NCI-H1048 (cell line): ENCODE measurements around the gene UCP2.

Experiments used
- DNase-seq: peaks from one replicate; lab custom pipeline; 2025; lab: John Stamatoyannopoulos, UW

The UCP2 gene

DNA sequence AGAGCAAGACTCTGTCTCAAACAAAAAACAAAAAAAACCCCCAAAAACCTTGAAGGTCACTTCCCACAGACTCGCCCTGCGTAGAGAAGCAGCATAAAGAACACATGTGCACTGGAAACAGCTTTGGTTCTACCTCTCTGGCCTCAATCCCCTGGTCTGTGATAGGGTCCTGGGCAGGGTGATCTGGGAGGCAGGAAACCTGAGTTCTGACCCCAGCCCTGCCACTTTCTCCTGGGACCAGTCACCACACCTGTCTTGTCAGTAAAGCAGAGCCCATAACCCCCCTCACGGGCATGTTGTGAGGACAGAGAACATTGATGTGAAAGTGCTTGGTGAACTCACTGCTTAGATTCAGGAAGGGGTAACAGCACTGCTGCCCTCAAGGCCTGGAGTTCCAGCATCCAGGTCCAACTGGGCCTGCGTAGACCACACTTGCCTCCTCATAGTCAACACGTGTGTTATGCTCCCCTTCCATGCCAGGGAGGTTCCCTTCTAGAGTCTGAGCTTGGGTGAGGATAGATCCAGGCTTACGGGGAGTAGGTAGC, 11.4 kb downstream of the UCP2 start:
- no peak for DNase-seq

DNA sequence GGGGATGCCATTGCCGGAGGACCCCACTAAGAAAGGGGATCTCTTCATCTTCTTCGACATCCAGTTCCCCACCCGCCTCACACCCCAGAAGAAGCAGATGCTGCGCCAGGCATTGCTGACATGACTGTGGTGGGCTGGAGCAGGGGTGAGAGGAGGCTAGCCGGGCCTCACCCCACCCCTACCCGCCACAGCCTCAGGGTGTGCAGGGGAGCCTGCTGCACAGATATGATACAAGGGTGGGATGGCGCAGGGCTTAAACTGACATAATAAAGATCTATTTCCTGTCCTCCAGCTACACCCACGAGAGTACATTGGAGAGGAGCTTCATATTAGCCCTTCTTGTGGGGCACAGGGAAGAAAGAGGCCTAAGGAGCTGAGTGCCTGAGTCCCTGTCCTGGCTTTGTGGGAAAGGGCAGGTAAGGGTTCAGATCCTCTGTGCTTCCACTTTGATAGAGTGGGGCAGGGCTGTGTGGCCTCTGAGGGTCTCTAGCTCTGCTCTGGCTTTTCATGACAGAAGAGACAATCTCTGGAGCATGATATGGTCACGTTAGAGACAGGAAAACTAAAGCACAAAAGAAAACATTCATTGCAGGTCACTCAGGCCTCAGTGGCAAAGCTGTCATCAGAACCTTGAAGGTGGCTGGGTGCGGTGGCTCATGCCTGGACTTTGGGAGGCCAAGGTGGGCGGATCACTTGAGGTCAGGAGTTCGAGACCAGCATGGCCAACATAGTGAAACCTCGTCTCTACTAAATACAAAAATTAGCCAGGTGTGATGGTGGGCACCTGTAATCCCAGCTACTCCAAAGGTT, 12.4 kb downstream of the UCP2 start:
- DNase-seq = no peak

DNA sequence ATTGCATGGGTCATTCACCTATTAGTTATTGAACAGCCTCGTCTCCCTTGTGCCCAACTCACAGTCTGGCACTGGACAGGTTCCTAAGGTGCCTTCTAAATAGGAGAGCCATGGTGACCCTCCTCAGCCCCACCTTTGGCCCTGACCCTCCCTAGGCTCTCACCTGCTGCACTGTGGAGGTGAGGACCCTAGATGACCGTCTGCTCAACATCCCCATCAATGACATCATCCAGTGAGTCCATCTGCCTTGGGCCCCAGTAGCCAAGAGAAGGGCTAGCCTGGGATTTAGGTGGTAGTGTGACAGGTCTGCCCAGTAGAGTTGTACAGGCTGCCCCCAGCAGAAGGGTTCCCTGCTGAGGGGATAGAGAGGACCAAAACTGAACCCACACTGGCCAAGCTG, 13.6 kb downstream of the UCP2 start:
- no peak for DNase-seq

DNA sequence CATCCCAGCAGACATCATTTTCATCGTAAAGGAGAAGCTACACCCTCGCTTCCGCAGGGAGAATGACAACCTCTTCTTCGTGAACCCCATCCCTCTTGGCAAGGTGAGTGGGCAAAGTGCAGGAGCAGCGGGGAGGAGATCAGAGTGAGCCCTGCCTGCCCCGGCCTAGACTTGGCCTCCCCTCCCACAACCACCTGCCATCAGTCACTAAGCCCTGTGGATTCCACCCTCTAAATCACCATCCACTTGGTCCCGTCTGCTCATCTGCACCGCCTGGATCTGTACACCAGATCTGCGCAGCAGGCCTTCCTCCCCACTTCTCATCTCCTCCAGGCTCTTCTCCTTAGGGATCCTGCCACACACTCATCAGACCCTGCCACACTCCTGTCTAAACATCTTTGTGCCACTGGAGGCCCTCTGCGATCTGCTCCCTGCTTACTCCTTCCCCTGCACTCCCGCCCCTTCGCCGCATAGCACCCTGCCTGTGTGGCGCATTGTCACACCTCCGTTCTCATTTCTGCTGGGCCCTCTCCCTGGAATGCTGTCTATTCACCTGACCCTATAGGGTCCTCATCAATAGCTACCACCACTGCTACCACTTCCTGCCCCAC, 14.2 kb downstream of the UCP2 start:
- DNase-seq = no peak

DNA sequence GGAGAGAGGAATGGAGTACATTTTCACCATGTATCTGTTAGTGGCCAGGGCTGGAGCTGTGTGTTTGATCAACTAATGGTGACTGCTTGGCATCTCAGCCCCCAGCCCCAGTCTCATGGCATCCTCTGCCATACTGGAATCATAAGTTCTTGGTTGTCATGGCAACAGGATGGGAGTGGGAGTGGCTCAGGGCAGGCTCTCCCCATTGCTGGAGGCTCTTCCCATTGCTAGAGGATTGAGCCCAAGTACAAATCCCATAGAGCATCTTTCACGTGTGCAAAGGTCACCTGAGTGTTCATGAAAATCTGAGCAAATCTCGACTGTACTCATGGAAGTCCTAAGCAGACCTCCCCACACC, 16.9 kb downstream of the UCP2 start:
- no peak for DNase-seq

DNA sequence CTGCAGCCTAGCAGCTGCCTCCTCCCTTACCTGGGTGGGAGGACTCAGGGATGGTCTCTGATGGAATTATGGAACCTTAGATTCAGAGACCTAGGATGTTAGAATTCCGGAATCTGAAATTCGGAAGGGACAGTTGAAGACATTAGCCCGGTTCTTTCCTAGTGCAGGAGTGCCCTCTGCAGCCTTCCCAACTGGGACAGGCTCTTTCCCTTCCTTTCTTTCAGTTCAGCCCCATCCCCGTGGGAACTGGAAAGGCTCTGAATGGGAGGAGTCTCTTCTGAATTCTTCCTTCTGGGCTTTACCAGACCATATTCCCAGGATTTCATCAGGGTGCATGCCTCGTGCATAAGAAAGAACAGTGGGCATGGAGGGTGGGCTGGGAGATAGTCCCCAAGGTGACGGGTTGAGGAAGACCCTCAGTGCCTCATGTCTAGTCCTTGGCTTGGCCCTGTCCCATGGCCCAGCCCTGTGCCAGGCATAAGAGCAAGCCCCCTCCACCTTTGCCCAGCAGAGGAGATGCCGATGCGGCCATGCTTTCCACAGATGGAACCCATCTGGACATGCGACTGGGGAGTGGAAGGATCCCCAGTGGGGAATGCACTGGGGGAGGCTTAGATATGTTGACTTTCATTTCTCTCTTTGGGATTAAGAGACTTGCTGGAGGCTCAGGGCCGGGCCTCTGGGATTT, 17.4 kb downstream of the UCP2 start:
- no peak for DNase-seq

DNA sequence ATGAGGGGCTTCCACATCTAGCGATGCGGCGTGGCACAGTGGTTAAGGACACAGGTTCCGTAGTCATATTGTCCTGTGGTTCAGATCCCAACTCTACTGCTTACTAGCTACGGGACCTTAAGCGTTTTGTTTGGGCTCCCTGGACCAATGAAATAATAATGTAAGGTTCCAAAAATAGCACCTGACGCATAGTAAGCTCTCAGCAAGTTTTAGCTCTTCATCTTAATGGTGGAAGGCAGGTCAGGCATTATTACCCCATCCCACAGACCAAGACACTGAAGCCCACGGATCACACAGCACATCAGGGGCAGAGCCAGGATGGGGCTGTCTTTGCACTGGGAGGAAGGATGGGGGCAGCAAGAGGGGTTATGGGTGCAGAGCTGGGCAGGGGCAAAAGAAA, 18.8 kb downstream of the UCP2 start:
- no peak for DNase-seq

DNA sequence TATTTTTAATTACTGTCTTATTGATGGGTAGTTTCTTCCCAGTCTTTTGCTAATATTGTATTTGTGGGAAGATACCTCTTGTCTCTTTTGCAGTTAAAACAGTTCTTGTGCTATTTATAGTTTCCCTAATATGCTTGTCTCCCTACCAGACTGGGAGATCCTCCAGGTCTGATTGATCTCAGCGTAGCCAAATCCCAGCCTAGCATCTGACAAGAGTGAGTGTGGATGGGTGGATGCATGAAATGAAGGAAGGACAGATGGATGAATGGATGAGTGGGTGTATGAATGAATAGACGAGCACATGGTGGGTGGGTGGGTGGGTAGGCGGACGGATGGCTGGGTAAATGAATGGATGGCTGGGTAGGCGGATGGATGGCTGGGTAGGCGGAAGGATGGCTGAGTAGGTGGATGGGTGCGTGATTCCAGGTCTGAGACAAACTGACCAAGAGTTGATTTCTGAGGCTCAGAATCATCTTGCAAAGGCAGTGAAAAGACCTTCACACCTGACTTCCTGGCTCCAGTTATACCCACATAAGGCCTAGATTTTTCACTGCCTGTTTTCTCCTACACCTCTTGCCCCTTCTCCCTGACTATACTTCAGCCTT, 20.4 kb downstream of the UCP2 start:
- no peak for DNase-seq

DNA sequence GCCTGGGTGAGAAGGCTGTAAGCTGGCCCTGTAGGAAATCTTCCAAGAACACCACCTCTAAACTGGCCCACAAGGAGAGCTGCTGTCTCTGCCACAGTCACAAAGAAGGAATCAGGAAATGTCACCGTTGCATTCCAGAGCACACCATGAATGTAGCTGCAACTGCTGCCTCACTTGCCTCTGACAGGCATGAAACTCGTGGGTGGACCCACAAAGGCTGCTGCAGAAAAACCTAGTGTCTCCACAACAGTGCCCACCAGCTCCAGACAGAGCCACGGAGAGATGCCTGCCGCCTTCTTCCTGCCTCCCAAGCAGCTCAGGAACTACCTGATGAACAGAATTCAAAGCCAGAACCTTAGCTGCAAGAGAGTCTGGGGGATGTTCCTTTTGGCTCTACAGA, 21.3 kb downstream of the UCP2 start:
- no peak for DNase-seq

DNA sequence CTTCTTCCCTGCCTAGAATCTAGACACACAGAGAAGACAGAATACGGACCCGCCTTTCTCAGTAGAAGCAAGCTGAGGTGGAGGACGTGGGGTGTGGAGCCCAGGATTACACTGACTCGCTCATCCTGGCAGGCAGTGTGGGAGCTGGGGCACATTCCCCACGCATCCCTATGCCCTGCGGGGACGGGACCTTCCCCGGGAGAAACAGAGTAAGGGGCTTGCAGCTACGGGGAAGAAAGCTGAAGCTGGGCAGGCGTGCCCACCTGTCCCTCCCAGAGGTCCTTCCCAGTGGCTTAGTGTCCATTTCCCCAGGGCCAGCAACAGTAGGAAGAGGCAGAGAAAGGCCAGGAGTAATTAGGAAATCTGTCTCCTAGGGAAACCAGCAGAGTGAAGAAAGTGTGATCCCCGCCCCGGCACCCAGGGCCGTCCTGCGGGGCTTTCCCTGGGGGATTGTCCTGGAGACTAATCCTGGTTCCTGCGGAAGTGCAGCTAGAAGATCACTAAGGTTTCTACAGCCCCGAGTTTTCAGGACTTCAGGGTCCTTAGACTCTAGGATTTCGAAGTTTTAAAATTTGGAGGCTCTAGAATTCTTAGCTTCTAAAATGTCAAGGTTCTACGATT, 24.0 kb downstream of the UCP2 start:
- DNase-seq = no peak

DNA sequence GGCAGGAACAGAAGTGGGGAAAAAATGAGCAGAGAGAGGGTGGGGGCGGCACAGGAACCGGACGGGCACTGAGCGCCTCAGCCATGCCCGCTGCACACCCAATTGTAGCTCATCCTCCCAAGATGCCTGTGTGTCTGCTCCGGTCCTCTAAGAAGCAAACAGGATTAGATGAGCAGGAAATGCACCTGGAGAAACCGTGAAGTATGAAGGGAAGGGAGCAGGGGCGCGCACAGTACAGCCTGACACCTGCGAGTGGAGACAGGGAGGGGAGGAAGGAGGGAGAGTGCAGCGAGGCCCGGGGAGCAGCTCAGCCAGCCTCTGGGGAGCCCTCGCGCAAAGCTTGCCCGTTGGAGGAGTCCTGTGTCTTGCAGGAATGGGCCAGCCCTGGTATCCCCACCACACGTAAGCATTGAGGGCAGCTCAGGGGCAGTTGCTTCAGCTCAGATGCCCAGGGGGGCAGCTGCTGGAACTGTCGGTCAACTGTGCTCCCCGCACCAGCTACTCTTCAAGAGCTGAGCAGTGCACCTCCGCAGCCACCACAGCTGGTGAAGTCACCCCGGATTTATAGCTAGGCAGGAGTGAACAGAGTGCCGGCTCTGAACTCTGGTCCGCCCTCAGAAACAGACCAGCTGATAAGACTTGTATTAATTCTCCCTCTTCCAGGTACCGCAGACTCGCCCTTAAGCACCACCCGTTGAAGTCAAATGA, 24.8 kb downstream of the UCP2 start:
- DNase-seq = no peak

DNA sequence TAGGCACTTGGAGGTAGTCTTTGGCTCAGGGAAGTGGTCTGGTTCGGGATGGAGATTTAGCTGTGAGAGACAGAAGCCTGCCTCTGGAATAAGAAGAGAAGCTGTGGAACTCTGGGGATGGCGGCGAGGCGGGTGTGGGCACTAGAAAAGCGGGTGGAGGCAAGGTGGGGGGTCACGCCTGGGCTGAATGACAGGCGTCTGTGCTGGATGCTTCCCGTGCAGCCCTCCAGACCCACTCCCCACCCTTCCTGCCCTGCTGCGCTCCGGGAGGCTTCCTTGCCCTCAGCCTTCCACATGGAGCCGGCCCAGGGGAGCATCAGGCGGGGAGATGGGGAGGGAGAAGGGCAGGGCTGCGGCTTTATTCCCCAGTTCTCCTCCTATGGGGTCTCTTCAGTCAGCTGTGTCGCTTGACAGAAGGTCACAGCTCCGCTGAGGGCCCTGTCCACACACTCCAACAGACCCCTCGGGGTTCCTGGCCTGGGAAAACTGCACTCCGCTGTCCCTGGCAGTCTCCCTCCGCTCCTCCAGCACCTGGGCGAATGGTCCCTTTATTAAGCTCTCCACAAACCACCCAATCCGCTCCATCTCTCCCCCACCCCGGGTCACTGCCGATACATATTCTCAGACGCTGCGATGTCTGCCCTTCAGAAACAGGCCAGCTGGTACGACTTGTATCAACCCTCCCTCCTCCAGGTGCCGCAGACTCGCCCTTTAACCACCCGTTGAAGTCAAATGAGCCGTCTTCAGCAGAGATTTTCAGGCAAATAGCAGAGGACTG, 25.6 kb downstream of the UCP2 start:
- no peak for DNase-seq

DNA sequence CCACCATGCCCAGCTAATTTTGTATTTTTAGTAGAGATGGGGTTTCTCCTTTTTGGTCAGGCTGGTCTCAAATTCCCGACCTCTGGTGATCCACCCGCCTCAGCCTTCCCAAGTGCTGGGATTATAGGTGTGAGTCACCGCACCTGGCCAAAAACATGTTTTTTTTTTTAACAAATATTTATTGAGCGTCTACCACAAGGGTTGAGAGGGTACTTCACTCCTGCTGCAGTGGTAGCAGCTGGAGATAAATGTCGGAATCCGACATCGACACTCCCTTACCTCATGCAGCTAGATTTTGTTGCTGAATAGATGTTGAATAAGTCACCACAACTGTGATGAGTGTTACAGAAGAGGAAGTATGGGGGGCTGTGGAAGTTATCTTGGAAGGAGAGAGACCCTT, 30.8 kb downstream of the UCP2 start:
- no peak for DNase-seq

DNA sequence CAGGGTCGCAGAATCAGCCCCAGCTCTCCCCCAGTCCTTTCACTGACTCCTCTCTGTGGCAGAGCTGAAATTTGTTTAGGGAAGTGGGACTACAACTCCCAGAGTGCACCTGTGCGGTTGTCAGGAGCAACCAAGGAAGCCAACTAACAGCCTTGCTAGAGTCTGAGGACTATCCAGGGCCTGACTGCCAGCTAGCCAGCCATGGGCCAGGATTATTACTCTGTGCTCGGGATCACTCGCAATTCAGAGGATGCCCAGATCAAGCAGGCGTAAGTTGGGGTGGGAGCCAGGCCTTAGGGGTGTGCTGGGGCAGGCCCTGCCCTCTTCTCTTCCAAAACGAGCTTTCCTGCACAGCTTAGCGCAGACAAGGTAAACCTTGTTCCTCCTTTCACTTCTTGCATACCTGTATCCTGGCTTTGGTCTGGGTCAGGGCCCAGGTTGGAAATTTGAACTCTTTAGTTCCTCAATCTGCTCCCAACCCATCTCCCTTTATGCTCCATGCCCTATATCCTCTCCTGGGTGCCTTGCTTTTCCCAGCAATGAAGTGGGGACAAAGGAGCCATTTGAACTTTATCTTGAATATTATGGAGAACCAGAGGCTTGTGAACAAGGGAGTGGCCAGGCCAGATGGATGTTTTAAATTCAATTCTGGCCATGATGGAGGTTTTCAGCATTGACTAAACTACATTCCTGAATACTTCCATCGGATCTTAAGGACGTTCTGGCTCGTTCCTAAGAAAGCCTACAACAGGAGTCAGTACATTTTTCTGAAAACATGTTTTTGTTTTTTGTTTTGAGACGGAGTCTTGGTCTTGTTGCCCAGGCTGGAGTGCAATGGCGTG, 31.6 kb downstream of the UCP2 start, which contains the start of gene DNAJB13:
TSS of gene DNAJB13 (plus strand) at position 158 of the 842 bp plus-strand sequence. CDS start at position 202, 44 bp downstream.
- DNase-seq = no peak

DNA sequence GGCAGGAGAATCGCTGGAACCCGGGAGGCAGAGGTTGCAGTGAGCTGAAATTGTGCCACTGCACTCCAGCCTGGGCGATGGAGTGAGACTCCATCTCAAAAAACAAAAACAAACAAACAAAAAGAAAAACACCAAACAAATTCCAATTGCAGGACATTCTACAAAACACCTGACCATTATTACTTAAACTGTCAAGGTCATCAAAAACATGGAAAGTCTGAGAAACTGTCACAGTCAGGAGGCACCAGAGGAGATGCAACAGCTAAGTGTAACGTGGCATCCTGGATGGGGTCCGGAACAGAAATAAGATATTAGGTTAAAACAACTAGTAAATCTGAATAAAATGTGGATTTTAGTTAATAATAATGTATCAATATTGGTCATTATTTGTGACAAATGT, 32.7 kb downstream of the UCP2 start:
- no peak for DNase-seq

DNA sequence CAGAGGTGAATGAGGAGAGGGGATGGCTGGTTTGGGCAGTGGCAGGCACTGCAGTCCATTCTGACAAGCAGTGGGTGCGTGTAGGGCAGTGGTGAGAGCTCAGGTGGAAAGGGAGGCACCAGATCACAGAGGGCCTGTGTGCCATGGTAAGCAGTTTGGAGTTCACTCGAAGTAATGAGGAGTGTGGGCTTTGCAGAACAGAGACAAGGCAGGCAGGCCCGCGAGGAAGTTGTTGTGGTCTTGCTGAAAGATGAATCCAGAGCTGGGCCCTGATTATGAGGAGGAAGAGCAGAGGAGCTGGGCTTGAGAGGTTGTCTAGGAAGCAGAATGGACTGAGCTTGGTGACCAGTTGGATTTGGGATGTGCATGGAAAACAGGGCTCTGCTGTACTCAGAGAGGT, 33.4 kb downstream of the UCP2 start:
- DNase-seq = no peak

DNA sequence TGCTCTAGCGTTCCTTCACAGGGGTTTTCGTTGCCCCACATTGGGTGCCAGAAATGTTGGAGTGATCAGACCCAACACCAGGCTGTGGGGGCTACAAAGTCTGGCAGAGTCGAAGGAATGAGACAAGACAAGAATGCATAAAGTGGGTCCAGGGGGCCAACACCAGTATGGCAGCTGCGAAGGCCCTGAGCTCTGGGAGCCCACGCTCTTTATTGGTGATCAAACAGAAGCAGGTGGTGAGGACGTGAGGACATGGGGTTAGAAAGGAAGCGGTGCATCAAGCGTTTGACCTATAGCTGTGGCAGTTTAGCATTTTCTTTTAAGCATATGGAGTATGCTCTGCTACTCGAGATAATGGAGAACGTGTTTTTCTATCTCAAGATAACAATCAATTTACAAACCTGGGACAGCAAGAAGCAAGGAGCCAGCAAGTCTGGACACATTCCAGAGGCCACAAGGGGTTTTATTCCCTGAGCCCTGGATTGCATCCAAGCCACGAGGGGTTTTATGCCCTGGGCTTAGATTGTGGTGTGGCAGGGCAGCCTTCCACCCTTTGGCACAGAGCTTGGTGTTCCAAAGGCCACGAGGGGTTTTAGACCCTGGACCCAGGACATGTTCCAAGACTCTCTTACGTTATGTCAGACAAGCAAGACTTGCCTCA, 35.7 kb downstream of the UCP2 start:
- no peak for DNase-seq

DNA sequence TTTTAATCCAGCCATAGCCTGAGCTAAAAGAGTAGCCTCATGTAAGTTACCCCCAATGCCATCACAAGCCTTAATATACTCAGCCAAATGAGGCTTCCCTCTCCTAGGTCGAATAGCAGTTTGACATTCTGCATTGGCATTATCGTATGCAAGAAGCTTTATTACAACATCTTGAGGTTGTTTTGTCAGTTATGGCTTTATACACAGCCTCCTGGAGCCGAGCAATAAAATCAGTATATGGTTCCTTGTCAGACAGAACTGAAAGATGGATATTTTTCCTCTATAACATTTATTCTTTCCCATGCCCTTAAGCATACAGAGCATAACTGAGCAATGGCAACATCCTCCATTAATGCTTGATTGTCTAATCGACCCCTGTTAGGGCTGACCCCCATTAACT, 37.2 kb downstream of the UCP2 start:
- no peak for DNase-seq

DNA sequence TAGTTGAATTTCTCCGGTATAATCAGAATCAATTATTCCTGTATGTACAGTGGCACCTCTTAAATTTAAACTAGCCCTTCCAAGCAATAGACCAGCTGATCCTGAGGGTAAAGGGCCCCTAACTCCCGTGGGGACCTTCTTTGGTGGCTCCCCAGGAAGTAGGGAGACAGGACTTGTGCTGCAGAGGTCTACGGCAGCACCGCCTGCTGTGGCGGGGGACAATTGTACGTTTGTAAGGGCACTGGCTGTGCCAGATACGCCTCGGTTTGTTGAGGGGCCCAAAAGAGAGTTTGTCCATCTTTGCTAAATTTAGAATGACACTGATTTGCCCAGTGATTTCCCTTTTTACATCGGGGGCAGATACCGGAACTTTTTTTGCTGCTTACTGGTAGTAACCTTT, 37.7 kb downstream of the UCP2 start:
- no peak for DNase-seq
